Urothelium cell line (cell line): ENCODE measurements around the gene SEC22A.

Experiments used
- DNase-seq: peaks from one replicate; pipeline ENCODE4 v3.0.0; 2011; ENCODE audit warnings: low spot score, mixed read lengths
- FAIRE-seq: peaks from 2 replicates; lab custom pipeline; 2011; peaks lifted over from hg19 to GRCh38; lab: Jason Lieb, UNC

SEC22A gene, protein sequence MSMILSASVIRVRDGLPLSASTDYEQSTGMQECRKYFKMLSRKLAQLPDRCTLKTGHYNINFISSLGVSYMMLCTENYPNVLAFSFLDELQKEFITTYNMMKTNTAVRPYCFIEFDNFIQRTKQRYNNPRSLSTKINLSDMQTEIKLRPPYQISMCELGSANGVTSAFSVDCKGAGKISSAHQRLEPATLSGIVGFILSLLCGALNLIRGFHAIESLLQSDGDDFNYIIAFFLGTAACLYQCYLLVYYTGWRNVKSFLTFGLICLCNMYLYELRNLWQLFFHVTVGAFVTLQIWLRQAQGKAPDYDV

DNA sequence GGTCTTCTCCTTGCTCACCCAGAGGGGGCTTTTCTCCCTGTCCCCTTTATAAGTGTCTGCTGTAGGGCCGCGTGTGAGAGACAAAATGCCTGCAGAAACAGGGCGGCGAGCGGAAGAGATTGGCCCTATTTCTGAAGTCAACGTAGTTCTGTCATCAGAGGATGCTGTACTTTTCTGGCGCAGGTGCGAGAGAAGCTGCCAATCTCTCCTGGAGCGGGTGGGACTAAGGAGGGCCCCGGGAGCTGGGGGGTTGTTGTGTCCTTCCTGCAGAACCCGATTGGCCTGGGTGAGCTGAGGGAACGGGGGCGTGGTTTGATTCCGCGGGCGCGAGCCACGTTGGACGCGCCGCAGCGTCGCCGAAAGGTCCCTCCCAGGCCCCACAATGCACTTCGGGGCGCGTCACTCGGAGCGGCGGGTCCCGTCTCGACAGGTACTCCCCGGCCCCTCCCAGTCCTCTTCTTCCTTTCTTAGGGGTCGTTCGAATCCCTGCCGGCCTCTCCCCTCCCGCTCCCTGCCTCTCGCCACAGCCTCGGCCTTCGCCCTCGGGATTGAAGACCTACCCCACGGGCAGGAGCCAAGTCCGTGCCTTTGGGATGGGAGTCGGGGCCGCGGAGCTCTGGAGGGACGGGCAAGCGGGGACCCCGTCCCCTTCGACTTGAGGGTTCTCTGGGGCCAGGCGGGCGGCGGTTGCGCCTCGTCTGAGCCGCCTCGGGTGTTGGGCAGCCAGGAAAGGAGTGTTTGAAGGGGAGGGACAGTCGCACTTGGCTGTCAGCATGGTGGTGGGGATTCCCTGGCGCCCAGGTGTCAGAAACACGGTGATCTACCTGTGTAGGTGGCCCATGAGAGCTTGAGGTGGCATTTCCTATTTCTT, at the start of gene SEC22A:
SEC22A (plus strand) TSS at position 387 of the 871 bp plus-strand sequence. CDS start 7,275 bp downstream, outside the sequence.
- DNase-seq: peak; percentile 99
- peak; percentile 90 for FAIRE-seq

DNA sequence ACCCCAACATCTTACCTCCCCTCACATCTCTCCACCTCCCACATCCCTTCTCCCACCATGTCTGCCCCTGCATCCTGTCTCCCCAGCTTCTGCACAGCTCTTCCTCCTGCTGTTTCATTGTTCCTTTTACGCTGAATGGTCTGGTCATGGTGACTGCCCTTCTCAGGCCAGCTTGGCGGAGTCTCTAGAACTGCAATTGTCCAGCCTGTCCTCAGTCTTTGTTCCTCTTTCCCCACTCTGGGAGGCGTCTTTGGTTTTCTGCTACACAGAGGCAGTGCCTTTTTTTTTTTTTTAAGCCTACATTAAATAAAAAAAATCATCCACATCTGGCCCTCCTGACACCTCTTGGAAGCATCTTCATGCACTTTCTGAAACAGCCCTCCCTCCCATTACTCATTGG, 49.1 kb upstream of the SEC22A start:
- FAIRE-seq (no peak), DNase-seq (no peak)

DNA sequence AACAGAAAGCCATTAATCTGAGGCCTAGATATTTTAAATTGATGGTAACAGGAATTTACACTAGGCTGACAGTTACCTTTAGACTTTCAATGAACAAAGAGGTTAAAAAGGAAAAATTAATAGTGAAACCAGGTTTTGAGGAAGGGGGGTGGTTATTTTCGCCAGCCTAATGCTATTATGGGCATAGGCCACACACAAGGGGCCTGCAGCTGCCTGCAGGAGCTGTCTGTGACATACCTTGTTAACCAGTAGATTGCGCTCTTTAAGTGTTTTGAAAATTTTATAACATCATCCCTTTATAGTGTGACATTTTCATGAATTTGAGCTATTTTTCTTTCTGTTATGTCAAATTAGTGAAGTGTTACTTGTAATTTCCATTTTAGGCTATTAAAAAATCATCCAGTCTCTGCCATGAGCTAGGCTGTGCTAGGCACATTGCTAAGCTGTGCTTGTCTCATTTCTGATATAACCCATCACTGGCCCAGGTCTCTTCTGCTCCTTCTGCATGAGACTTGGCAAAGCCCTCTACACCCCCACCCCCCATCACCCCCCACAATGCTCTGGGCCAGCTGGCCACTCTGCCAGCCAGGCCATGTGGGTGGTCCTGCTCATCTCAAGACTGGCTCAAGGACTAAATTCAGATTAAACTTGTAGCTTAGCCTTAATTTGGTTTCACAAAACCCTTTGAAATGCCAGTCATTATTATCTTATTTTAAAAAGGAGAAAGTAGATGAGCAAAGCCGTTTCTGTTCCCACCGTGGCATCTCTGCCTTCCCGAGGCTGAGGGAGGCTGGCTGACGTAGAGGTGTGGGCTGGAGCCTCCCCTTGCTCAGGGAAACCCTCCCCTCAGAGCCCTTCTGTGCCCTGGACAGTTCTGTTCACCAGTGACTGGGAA, 48.4 kb upstream of the SEC22A start:
- FAIRE-seq (no peak), DNase-seq (no peak)

DNA sequence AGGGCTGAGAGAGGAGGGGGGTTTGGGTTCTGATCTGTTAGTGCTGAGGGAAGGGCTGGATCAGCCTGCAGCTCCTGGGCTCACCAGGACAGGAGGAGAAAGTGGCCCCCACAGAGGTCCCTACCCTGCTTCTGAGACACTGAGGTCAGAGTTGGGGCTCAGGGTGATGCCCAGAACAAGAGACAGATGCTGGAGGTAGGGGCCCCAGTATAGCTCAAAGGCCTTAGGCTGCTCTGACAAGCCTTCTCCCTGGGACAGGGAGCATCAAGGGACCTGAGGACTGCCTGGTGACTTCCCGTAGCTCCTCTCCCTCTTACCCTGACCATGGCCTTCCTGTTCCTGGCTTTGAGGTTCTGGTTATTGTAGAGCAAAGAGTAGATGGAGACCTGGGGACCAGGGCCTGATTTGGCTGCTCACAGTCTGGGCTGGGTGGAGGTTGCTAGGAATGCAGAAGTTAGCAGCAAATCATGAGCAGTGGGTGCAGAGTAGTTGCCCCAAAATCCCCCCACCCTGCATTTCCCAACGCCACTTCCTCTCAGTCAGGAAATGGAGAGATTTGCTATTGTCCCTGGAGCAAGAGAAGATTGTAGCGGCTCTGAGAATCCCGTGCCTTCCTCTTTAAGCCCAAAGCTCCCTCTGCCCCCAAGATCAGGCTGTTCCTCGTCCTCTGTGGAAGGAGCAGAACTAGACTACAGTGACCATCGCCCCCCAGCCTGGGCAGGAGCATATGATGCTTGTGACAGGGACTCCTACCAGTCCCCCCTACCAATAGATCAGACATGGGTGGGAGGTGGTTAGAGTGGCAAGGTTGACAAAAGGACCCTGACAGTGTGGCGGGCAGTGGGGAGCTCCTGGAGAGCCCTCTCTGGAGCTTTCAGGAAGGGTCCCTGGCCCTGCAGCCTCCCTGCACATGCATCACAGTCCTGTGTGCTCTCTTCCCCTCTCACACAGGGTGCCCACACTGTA, 47.4 kb upstream of the SEC22A start:
- DNase-seq (no peak), FAIRE-seq (peak; percentile 20)

DNA sequence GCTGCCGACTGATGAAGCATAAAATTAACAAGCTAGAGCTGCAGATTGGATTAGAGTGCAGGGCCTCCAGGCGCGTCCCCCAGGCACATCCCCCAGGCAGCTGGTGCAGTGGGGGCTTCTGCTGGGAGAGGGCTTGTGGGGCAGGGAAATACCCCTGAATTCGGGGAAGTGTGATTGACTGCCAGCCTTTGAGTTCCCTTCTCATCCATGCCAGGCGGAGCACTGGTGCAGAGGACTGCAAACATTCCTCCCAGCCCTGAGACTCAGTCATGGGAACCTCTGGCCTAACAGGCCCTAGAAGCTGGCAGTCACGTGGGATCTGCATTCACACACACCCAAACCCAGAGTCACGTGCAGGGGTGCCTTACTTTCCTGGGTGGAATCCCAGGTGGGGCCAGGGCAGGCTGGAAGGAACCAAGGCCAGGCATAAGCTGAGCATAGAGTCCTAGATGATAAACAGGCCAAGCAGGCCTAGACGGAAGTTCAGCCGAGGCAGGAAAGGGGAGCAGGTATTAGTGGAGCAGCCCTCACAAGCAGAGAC, 46.2 kb upstream of the SEC22A start:
- no peak for DNase-seq
- no peak for FAIRE-seq

DNA sequence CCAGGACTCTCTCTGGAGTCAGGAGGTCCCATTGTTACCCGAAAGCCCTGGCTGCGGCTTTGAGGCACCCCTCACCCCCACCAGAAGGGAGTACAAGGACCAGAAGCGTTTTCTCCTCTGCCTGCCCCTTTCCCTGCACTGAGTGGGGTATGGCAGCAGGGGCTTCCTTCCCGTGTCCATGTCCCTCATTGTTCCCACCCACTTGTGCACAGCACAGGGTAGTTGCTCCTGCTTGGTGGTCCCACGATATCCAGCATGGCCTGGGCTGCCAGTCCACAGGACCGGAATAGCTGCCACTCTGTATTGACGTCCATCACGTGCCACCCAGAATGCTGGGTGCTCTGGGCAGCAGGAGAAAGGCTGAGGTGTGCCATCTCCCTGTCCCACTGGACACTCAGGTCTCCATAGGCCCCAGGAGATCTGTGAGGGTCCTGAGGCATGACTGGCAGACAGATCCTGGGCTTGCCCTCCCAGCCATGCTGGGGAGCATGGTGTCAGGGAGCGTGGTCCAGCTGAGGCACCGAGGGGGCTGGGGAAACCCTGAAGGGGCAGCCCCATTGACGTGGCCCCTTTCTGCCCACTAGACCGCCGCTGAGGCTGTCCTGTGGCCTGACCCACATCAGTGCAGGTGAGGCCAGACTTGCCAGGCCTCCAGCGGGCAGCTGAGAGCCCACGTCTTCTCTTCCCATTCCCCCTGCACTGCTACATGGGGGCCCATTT, 45.3 kb upstream of the SEC22A start:
- FAIRE-seq: no peak

DNA sequence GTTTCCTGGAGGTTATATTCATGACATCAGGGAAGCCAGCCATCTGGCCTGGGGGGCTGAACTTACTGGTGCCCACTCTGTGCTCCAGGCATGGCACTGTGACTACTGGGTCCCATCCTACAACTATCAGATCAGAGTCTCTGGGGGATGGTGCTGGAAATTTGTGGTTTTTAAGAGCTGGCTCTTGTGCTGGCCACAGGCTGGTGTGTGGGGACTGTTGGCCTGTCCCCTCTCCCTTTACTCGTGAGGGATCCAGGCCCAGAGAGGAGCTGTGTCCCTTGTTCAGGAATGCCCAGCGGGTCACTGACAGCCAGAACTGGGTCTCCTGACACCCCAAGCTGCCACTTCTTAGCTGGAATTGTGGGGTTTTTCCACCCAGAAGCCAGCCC, 44.5 kb upstream of the SEC22A start:
- no peak for DNase-seq
- FAIRE-seq: no peak

More for the DNA sequence above, 45.3 kb upstream of the SEC22A start:
- DNase-seq: no peak

DNA sequence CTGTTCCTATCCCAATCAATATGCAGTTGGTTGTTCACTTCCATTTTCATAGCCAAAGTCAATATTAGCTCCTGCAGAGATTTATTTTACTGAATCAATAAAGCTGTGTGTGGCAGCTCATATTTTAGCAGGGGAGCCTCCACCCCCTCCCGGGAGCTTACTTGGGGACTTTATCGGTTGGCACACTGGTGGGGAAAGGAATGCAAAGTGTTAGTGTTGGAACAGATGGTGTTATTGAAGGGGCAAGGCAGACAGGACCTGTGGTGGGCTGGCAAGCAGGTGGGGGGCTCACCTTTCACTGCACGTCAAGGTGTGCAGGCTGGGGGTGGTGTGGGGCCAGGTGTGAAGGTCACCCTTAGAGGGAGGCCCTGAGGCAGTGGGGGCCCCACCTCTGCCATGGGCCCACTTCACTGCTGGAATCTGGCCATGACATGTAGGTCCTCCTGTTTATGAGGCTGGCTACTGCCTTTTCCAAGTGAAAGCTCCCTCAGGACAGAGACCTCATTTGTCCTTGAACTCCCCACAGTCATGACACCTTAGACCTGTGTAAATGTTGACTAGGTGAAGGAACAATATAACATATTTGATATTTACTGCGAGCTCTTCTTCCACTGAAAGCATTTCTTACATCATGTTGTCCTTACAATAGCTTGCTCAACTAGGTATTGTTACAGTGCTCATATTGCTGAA, 44.0 kb upstream of the SEC22A start:
- FAIRE-seq: no peak
- DNase-seq: no peak

DNA sequence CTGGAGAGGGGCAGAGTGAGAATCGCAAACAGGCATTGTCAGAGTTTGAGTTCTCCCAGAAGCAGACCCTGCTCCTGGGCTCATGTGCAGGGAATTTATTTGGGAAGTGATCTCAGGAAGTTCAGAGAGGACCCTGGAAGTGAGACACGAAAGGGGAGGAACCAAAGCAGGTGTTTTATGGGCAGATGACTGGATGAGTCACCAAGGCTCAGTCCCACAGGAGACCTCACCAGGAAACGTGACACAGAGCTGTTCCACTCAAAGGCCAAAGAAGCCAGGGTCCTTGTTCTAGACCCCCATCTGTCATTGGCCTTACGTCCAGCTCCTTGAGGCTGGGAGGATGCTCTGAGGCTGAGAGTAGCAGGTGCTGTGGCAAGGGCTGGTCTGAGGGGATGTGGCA, 43.4 kb upstream of the SEC22A start:
- DNase-seq (no peak), FAIRE-seq (no peak)

DNA sequence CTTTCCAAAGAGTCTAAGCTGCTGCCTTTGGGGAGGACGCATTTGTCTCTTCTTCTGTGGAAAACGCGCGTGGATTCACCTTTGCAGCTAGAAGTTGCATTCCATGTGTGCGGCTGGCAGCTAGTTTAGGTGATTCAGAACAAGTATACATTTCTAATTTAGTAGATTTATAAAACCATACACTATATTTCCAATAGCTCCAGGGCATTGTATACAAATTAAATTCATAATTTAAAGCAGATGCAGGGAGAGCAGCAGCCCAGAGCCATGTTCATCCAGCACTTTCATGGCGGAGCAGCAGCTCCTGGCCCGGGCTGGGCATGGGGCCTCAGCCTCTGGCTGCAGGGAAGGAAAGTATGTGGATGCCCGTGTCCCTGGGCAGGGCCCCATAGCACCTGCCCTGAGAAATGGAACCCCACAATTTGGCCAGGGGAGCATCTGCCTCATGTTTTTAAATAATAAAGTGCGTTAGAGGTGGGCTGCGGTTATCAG, 42.8 kb upstream of the SEC22A start:
- FAIRE-seq (no peak), DNase-seq (no peak)

DNA sequence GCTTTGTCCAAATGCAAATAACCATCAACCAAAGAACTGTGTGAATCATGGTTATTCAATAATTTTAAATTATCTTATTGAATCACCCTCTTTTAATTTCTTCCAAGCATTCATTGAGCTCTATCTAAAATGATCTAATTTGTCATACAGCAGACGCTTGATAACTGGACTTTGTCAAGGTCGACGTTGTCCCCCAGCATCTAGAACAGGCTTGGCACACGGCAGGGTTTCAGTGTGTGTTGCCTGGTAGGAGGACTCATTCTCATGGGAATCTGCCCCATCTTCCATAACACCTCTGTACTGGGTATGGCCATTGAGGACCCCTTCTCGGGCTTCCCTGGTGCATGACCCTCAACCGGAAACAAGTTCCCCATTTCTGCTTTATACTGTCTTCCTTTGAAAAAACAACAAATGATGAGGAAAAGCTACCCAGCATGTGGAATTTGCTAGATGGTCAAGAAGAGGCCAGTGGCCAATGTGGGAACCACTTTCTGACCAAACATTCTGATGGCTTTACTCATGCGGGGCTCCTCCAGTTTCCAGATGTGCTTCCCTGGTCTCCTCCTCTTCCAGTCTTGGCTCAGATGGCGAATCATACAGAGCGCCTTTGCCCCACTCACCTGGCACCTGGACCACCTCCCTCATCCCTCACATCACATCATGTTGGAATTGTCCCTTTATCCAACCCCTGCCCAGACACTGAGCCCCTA, 41.7 kb upstream of the SEC22A start:
- FAIRE-seq (no peak), DNase-seq (no peak)

DNA sequence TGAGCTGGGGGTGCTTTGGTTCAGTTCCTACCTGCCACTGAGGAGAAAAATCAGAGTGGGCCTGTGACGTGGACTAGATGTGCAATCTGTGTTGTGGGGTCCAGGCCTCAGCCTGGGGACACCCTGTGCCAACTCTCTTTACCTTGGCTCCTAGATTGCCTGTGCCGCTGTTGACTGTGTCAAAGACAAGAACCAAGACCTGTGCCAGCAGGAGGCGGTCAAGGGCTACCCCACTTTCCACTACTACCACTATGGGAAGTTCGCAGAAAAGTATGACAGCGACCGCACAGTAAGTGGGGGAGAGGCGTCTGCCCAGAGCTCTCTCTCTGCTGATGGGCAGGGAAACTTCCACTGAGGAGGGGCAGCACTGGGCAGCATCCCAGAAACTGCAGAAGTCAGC, 40.6 kb upstream of the SEC22A start:
- DNase-seq (no peak), FAIRE-seq (no peak)

DNA sequence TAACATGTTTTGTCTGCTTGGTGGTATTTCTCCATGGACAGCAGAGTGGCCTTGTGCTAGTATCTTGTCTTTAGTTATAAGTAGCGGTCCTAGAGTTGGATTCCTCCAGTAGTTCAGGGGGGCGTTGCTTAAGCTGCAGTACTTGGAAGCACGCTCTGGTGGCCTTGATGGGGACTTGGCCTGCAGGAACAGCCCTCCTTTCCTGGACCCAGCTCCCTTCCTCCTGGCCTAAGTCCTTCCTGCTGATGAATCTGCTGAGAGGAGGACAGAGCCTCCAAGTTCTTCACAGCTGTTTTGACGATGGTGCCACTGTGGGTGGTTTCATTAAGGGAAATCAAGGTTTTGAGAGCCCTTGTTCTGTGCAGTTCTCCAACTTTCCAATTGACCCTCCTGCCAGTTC, 38.6 kb upstream of the SEC22A start:
- no peak for FAIRE-seq

DNA sequence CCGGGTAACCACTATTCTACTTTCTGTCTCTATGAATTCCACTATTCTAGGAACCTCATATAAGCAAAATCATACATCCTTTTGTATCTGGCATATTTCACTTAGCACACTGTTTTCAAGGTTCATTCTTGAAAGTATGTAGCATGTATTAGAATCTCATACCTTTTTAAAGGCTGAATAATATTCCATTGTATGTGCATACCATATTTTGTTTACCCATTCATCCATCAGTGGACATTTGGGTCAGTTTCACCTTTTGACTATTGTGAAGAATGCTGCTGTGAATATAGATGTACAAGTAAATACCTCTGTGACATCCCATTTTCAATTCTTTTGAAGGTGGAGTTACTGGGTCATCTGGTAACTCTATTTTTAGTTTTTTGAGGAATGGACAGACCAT, 36.6 kb upstream of the SEC22A start:
- FAIRE-seq (no peak), DNase-seq (no peak)

More for the DNA sequence above, 38.6 kb upstream of the SEC22A start:
- no peak for DNase-seq

DNA sequence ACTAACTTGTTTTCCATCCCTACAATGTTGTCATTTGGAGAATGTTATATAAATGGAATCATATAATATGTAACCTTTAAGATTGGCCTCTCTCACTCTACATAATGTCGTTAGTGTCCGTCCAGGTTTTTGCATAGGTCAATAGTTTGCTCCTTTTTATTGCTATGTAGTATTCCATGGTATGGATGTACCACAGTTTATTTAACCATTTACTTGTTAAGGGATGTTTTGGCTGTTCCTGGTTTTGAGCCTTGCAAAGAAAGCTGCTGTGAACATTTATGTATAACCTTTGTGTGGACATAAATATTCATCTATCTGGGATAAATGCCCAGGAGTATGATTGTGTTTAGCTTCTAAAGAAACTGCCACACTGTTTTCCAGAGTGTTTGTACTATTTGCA, 34.1 kb upstream of the SEC22A start:
- DNase-seq (no peak), FAIRE-seq (no peak)

DNA sequence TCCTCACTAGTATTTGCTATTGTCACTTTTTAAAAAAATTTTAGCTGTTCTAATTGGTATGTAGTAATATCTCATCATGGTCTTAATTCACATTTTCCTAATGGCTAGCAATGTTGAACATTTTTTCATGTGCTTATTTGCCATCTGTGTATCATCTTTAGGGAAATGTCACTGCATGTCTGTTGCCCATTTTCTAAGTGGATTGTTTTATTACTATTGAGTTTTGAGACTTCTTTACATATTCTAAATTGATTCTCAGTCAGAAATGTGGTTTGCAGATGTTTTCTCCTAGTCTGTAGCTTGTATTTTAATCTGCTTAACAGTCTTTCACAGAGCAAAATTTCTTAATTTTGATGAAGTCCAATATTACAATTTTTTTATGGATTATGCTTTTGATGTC, 33.6 kb upstream of the SEC22A start:
- FAIRE-seq (no peak), DNase-seq (no peak)

DNA sequence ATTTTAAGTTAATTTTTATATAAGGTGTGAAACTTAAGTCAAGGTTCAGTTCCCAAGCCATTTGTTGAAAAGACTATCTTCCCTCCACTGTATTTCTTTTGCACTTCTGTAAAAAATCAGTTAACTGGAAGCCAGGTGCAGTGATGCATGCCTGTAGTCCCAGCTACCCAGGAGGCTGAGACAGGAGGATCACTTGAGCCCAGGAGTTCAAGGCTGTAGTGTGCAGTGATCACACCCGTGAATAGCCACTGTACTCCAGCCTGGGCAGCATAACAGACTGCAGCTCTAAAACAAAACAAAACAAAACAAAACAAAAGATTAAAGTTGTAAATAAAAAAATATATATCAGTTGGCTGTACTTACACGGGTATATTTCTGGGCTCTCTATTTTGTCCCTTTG, 33.1 kb upstream of the SEC22A start:
- FAIRE-seq: no peak
- no peak for DNase-seq

DNA sequence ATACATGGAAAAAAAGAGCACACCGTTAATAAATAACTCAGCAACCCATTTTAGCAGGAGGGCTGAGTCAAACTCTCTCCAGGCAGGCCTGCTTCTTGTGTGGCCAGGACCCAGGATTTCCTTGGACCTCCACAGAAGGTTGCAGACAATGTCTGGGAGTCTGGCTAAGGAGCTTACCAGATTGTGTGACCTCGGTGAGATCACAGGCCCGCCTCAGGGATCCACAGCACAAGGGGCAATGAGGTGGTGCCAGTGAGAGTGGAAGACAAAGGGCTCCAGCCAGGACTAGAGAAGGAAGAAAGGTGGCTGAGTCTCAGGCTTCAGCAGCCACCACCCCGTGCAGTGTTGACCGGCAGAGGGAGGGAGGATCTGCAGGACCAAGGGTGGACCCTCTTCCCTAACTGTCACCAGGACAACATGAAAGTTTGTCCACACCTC, 32.2 kb upstream of the SEC22A start:
- DNase-seq: no peak
- FAIRE-seq: no peak
